ENCODE data around the gene NRP2. TPM values are rescaled to one million over a fixed set of nuclear protein-coding genes. Genes with fewer than 3 reads are reported as not detected.

NRP2 gene
- total RNA-seq, 2 experiments from 2014 or later, result 0.35 to 2.6 TPM

DNA sequence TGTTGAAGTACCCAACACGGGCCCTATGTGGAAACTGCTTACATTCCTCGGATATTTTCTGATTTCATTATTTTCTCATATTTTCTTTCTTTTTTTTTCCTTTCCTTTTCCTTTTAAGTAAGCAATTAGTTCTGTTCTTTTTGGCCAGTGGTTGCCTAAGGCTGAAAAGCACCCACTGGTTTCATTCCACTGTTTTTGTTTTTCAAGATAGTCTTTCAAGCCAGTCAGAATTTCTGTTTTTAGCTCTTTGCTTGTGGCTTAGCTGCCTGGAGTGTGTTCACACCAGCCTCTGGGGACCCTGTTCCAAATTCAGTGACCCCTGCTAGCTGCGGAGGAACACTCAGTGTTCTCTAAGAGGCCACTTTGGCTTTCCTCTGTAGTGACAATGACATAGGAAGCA, 73.6 kb downstream of the NRP2 start:
- CTCF ChIA-PET (ENCODE audit: unreplicated experiment), result no interaction called here
- BruUV-seq (replicated peaks), result no TSS peak
- no peaks in the 10 kb centered on the region for H3K4me1 ChIP-seq (ENCODE audit: insufficient read depth, low read length, poor library complexity, severe bottlenecking)
- no peaks in the 10 kb centered on the region for H4K20me1 ChIP-seq (ENCODE audit: insufficient read depth, low read length)
- H3K4me3 ChIP-seq (ENCODE audit: low read depth, low read length, poor library complexity, severe bottlenecking), result no peak overlapping the region
- H3K36me3 ChIP-seq (ENCODE audit: insufficient read depth, low read length), result no peaks in the 10 kb centered on the region
- TF ChIP-seq, protein P1, sequence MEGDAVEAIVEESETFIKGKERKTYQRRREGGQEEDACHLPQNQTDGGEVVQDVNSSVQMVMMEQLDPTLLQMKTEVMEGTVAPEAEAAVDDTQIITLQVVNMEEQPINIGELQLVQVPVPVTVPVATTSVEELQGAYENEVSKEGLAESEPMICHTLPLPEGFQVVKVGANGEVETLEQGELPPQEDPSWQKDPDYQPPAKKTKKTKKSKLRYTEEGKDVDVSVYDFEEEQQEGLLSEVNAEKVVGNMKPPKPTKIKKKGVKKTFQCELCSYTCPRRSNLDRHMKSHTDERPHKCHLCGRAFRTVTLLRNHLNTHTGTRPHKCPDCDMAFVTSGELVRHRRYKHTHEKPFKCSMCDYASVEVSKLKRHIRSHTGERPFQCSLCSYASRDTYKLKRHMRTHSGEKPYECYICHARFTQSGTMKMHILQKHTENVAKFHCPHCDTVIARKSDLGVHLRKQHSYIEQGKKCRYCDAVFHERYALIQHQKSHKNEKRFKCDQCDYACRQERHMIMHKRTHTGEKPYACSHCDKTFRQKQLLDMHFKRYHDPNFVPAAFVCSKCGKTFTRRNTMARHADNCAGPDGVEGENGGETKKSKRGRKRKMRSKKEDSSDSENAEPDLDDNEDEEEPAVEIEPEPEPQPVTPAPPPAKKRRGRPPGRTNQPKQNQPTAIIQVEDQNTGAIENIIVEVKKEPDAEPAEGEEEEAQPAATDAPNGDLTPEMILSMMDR (conservative IDR thresholded peaks at IDR 0.05; ENCODE audit: low read length), result no peak
- TF ChIP-seq EZH2phosphoT487 (IDR thresholded peaks at IDR 0.05; ENCODE audit: borderline replicate concordance, low read depth, low read length), result no peak
- no peaks in the 10 kb centered on the region for H3K79me2 ChIP-seq (ENCODE audit: insufficient read depth, low read depth, low read length)
- POLR2A ChIA-PET, result no interaction called here
- no peak overlapping the region for H3K4me2 ChIP-seq (ENCODE audit: low read length)
- H2AFZ ChIP-seq (ENCODE audit: low read length), result no peak overlapping the region
- H3K9me3 ChIP-seq (ENCODE audit: low read length), result no peaks in the 10 kb centered on the region
- no peak overlapping the region for H3K27ac ChIP-seq (ENCODE audit: low read depth, low read length, poor library complexity, severe bottlenecking)
- no peaks in the 10 kb centered on the region for H3K9me2 ChIP-seq (ENCODE audit: insufficient read depth, low read length)
- intact Hi-C loops (cut with micrococcal nuclease; ENCODE audit: unreplicated experiment), result no loop called here
- no peak for DNase-seq (ENCODE audit: low spot score)

- no peaks in the 10 kb centered on the region for H3K79me2 ChIP-seq (ENCODE audit: insufficient read depth, low read depth, low read length)
- ChIA-PET POLR2A (interaction anchor here (0.7 kb wide), 1 partner anchor 488 kb away, joined by 4 read pairs; no protein-coding TSS in a partner anchor), CTCF (ENCODE audit: unreplicated experiment) (no interaction called here)
- H3K27ac ChIP-seq (ENCODE audit: low read depth, low read length, poor library complexity, severe bottlenecking), result no peak overlapping the region
- H3K4me1 ChIP-seq (ENCODE audit: insufficient read depth, low read length, poor library complexity, severe bottlenecking), result no peaks in the 10 kb centered on the region
- H3K9me2 ChIP-seq (ENCODE audit: insufficient read depth, low read length), result no peaks in the 10 kb centered on the region
- no TSS peak for BruUV-seq (replicated peaks)
- no peaks in the 10 kb centered on the region for H4K20me1 ChIP-seq (ENCODE audit: insufficient read depth, low read length)
- DNase-seq (ENCODE audit: low spot score), result no peak
- no peak for TF ChIP-seq EZH2phosphoT487 (IDR thresholded peaks at IDR 0.05; ENCODE audit: borderline replicate concordance, low read depth, low read length)
- TF ChIP-seq, protein P1 (conservative IDR thresholded peaks at IDR 0.05; ENCODE audit: low read length), result no peak
- intact Hi-C loops (cut with micrococcal nuclease; ENCODE audit: unreplicated experiment), result no loop called here
- no peak overlapping the region for H3K4me2 ChIP-seq (ENCODE audit: low read length)
- no peaks in the 10 kb centered on the region for H3K9me3 ChIP-seq (ENCODE audit: low read length)
- no peak overlapping the region for H2AFZ ChIP-seq (ENCODE audit: low read length)
- no peaks in the 10 kb centered on the region for H3K36me3 ChIP-seq (ENCODE audit: insufficient read depth, low read length)
- no peak overlapping the region for H3K4me3 ChIP-seq (ENCODE audit: low read depth, low read length, poor library complexity, severe bottlenecking)
Observed at GRCh38 chr2:205757271-205757670, 75.0 kb downstream of the NRP2 start.

- Histone ChIP-seq H3K4me2 (ENCODE audit: low read length) (no peak overlapping the region), H3K27ac (ENCODE audit: low read depth, low read length, poor library complexity, severe bottlenecking) (no peak overlapping the region), H3K9me2 (ENCODE audit: insufficient read depth, low read length) (no peaks in the 10 kb centered on the region), H2AFZ (ENCODE audit: low read length) (no peak overlapping the region), H4K20me1 (ENCODE audit: insufficient read depth, low read length) (no peaks in the 10 kb centered on the region), H3K4me1 (ENCODE audit: insufficient read depth, low read length, poor library complexity, severe bottlenecking) (no peaks in the 10 kb centered on the region), H3K36me3 (ENCODE audit: insufficient read depth, low read length) (no peaks in the 10 kb centered on the region), H3K9me3 (ENCODE audit: low read length) (no peaks in the 10 kb centered on the region), H3K4me3 (ENCODE audit: low read depth, low read length, poor library complexity, severe bottlenecking) (no peak overlapping the region), H3K79me2 (ENCODE audit: insufficient read depth, low read depth, low read length) (no peaks in the 10 kb centered on the region)
- POLR2A ChIA-PET, result interaction anchor here (0.7 kb wide), 1 partner anchor 528 kb away, joined by 3 read pairs; no protein-coding TSS in a partner anchor
- no peak for DNase-seq (ENCODE audit: low spot score)
- CTCF ChIA-PET (ENCODE audit: unreplicated experiment), result no interaction called here
- intact Hi-C loops (cut with micrococcal nuclease; ENCODE audit: unreplicated experiment), result no loop called here
- TF ChIP-seq, protein P1 (conservative IDR thresholded peaks at IDR 0.05; ENCODE audit: low read length), result no peak
- no peak for TF ChIP-seq EZH2phosphoT487 (IDR thresholded peaks at IDR 0.05; ENCODE audit: borderline replicate concordance, low read depth, low read length)
- BruUV-seq (replicated peaks), result no TSS peak
Observed at GRCh38 chr2:205758051-205758450, 75.8 kb downstream of the NRP2 start.
